ENCODE data around the gene HAT1.
A peak's percentile ranks its signal among the peaks of the same experiment; 100 is the strongest.

HAT1 gene

DNA sequence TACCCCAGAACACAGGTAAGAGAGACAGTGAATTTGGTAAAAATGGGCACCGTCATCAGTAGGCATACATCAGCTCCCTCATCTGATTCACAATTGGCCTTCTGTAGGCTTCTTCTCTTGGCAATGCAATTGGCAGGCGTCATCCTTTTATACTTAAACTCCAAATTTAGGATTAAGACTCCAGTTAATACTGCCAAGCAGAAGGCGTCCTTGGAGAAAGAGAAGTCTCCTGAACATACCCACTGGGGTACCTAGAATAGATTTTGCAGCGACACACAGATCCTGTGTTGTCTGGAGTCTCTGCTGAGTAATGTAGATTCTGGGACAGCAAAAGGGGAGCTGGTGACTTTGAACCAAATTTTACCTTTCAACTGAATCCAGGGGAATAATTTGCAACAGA lies 76.9 kb downstream of the HAT1 start:
- Histone ChIP-seq H3K9me3 (no peaks in the 10 kb centered on the region), H3K4me1 (peaks cover 19% of the 10 kb centered on the region), H3K27ac (peak overlapping the region; percentile 69), H3K36me3 (no peaks in the 10 kb centered on the region), H3K9ac (peak overlapping the region; percentile 78), H3K4me2 (peak overlapping the region; percentile 83), H3K4me3 (peak overlapping the region; percentile 70), H4K20me1 (no peaks in the 10 kb centered on the region), H3K27me3 (no peaks in the 10 kb centered on the region)
- no peak for TF ChIP-seq Cebpa-rat (IDR thresholded peaks at IDR 0.05)

DNA sequence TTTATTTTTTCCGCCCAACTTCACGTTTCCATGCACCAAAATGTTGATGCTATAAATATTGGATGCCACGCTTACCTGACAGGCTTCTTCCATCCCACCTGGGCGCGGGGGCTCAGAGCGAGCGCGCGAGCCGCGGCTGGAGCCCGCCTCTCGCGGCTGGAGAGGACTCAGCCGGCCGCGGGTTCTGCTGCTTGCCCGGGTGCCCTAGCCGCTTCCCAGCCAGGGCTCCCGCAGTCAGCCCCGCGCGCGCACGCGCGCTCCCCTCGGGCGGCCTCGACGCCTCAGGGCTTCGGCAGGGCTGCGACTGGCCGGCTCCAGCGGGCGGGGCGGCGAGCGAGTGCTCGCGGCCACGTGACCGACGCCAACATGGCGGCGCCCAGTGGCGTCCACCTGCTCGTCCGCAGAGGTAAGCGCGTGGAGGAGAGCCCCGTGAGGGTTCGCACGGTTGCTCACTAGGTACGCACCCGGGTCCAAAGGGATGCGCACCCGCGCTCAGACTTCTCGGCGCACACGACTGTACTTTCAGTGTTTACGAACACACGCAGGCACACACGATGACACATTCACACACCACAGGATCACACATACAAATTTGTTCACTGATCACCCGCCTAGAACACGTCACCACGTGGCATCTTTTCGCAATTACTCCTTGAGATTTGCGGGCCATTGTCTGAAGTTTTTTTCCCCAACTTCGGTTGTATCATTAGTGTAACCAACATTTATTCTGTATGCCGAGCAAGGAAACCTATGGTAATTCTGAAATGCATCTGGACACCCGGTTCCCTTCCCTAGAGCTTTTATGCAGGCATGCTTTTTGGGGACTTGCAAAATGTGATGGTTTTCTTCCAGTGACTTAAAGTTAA lies 77.6 kb downstream of the HAT1 start, which contains the start of gene METAP1D:
TSS of gene METAP1D (plus strand) at position 350 of the 866 bp plus-strand sequence. CDS start at position 367, 17 bp downstream.
- Histone ChIP-seq H3K9me3 (no peaks in the 10 kb centered on the region), H4K20me1 (no peaks in the 10 kb centered on the region), H3K4me3 (peak within 1 kb of the TSS; percentile 70), H3K9ac (peak within 1 kb of the TSS; percentile 78), H3K4me1 (peaks cover 19% of the 10 kb centered on the region), H3K4me2 (peak within 1 kb of the TSS; percentile 83), H3K36me3 (no peaks in the 10 kb centered on the region), H3K27ac (peak within 1 kb of the TSS; percentile 69), H3K27me3 (no peaks in the 10 kb centered on the region)
- no peak for TF ChIP-seq Cebpa-rat (IDR thresholded peaks at IDR 0.05)

DNA sequence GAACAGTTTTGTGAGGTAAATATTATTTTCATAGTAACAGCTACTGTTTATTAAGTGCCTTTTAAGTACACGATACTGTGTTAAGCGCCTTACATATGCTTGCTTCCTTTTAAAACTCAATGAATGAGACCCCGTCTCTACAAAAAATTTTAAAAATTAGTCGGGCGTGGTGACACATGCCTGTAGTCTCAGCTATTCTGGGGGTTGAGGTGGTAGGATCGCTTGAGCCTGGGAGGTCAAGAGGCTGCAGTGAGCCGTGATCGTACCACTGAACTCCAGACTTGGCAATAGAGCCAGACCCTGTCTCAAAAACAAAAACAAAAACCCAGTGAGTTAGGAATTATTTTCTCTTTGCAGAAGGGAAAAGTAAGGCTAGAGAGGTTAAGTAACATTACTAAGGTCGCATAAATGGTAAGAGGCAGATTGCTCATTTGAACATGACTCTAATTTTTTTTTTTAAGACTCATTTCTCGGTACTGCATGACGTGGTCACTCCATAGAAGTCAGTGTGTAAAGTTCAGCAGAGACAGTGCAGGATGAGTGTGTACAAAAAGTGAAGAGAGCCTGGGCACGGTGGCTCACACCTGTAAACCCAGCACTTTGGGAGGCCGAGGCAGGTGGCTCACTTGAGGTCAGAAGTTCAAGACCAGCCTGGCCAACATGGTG lies 78.6 kb downstream of the HAT1 start:
- Histone ChIP-seq H3K9me3 (no peaks in the 10 kb centered on the region), H3K4me3 (peak overlapping the region; percentile 70), H3K4me1 (peaks cover 19% of the 10 kb centered on the region), H3K36me3 (no peaks in the 10 kb centered on the region), H3K27me3 (no peaks in the 10 kb centered on the region), H3K9ac (no peak overlapping the region; the same call in 1 of the 2 replicates), H3K27ac (0 out of 2 replicates have a peak overlapping the region, but pooled peaks have one; percentile 69), H4K20me1 (no peaks in the 10 kb centered on the region), H3K4me2 (peak overlapping the region; percentile 83)
- no peak for TF ChIP-seq Cebpa-rat (IDR thresholded peaks at IDR 0.05)

GRCh38 chr2:172007372-172007771 lies 85.1 kb downstream of the HAT1 start:
- Histone ChIP-seq H3K36me3 (no peaks in the 10 kb centered on the region), H3K4me1 (peaks cover 19% of the 10 kb centered on the region), H3K27me3 (no peaks in the 10 kb centered on the region), H3K9ac (no peak overlapping the region), H3K27ac (no peak overlapping the region), H3K4me3 (no peak overlapping the region), H3K9me3 (peaks cover 8% of the 10 kb centered on the region; the same call in 1 of the 2 replicates), H4K20me1 (no peaks in the 10 kb centered on the region), H3K4me2 (no peak overlapping the region)
- no peak for TF ChIP-seq Cebpa-rat (IDR thresholded peaks at IDR 0.05)

- Histone ChIP-seq H3K9me3 (peaks cover 8% of the 10 kb centered on the region; the same call in 1 of the 2 replicates), H3K9ac (no peak overlapping the region), H3K4me2 (no peak overlapping the region), H3K36me3 (no peaks in the 10 kb centered on the region), H3K4me1 (peaks cover 42% of the 10 kb centered on the region), H4K20me1 (no peaks in the 10 kb centered on the region), H3K27me3 (no peaks in the 10 kb centered on the region), H3K4me3 (no peak overlapping the region), H3K27ac (no peak overlapping the region)
- no peak for TF ChIP-seq Cebpa-rat (IDR thresholded peaks at IDR 0.05)
Observed at GRCh38 chr2:172009823-172010222, 87.6 kb downstream of the HAT1 start.

DNA sequence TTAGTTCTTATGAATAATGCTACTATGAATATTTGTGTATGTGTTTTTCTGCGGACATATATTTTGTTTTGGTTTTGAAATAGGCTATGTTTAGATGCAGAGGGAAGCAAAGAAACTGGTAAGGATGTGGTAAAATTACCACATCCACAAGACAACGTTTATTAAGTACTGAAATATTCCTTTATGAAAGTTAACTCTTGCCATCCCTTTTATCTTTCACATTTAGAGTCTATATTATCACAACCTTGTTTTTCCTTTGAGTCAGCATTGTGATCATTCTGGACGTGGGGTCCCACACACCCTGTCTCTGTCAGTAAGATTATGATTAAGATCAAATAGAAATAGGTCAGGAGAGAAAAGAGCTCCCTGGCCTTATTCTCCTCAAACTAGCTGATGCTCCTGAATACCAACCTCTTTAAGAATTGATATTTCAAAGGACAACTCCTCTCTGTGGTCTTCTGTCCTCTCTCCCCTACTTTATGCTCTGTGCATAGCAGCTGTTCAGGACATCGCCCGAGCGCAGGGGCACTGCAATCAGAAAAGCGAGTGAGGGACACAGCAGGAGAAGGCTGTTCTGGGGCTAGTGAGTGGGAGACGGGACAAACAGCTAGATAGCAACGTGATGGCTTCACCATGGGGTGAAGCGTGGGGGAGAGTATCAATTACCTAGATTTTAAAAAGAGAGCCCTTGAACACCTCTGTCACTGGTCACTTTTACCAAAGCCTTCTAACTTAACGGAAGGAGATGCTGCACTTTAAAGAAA lies 89.7 kb downstream of the HAT1 start:
- Histone ChIP-seq H3K36me3 (no peaks in the 10 kb centered on the region), H4K20me1 (no peaks in the 10 kb centered on the region), H3K4me2 (peak overlapping the region; percentile 82), H3K9ac (peak overlapping the region; percentile 52), H3K4me3 (peak overlapping the region; percentile 44; the same call in 1 of the 2 replicates), H3K27me3 (no peaks in the 10 kb centered on the region), H3K27ac (peak overlapping the region; percentile 58), H3K9me3 (peaks cover 8% of the 10 kb centered on the region; the same call in 1 of the 2 replicates), H3K4me1 (peaks cover 48% of the 10 kb centered on the region)
- TF ChIP-seq Cebpa-rat (IDR thresholded peaks at IDR 0.05) = no peak

- Histone ChIP-seq H3K36me3 (no peaks in the 10 kb centered on the region), H4K20me1 (no peaks in the 10 kb centered on the region), H3K4me3 (no peak overlapping the region), H3K9ac (peak overlapping the region; percentile 52), H3K27me3 (no peaks in the 10 kb centered on the region), H3K4me1 (peaks cover 50% of the 10 kb centered on the region), H3K4me2 (peak overlapping the region; percentile 82), H3K9me3 (peaks cover 8% of the 10 kb centered on the region; the same call in 1 of the 2 replicates), H3K27ac (peak overlapping the region; percentile 58)
- TF ChIP-seq Cebpa-rat (IDR thresholded peaks at IDR 0.05) = no peak
Observed at GRCh38 chr2:172012677-172013391, 90.6 kb downstream of the HAT1 start.

DNA sequence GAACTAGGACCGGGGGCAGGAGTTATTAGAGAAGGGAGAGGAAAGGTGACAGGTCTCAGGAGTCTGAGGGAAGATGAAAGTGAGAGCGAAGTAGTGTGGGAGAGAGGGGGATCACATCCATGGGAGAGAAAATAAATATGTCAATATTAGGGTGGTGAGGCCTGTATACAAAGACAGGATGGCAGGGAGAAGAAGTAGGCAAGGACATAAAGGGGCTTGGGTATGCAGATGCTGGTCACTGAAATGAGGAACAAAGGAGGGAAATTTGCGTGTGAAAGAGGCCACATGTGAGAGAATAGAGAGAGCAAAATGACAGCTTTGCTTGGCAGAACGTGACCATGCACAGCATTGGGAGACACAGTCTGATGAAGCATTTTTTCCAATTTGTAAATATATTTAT lies 91.1 kb downstream of the HAT1 start:
- Histone ChIP-seq H3K36me3 (no peaks in the 10 kb centered on the region), H3K9me3 (peaks cover 8% of the 10 kb centered on the region; the same call in 1 of the 2 replicates), H3K4me1 (peaks cover 55% of the 10 kb centered on the region), H3K27me3 (no peaks in the 10 kb centered on the region), H3K4me3 (no peak overlapping the region), H3K9ac (peak overlapping the region; percentile 44), H3K27ac (peak overlapping the region; percentile 58), H3K4me2 (peak overlapping the region; percentile 82), H4K20me1 (no peaks in the 10 kb centered on the region)
- TF ChIP-seq Cebpa-rat (IDR thresholded peaks at IDR 0.05) = no peak
